Stimulated activated CD8-positive, alpha-beta memory T cell treated with anti-CD3 and anti-CD28 coated beads, Interleukin-15, amount 100 ng/mL, for 48 hours (primary cell): ENCODE results near the gene RHCG.
A peak's percentile ranks its signal among the peaks of the same experiment; 100 is the strongest.

ENCODE experiments used
- DNase-seq, 2 donors: peaks; one replicate each; pipeline ENCODE4 v3.0.0-alpha.2; 2020; ENCODE audit warnings: low read depth in 2 of 2

The RHCG gene

DNA sequence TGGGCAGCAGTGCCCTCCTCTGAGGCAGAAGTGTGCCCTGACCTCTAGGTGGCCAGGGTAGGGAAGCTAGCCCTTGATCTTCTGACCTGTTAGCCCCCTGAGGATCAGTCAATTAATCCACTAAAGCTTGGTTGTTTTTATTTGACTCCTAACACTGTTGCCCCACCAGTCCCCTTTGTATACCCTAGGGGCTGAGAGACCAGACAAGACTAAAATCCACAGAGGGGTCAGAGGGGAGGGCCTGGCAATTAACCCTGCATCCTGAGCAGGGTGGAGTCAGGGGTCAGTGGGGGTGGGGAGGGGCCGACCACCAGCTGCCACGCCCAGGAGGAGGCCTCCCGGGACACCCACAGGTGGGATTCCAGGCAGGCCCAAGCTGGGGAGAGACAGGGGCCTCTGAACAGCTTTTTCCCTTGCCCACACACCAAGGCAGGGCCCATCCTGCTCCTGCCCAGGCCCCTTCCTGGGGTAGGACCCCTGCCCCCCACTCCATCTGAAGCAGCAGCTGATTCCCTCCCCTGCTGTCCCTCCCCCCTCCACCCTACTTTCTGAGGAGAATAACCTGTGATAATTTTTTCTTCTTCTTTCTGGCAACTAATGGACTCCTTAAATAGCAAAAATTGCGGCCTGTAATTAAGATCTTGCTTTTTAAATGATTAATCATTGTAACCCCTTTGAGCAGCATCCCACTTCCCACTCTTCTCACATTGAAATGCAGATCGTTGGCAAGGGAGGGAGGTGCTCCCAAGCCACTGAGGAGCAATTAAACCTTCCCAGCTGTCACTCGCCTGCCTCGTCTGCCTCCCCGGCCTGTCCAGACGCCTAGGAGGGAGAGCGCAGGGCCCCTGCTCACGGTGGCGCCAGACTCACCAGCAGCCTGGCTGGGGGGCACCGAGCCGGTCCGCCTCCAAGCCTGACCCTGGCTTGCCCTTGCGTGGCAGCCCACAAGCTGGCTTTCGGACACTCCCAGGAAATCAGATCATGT lies 51.9 kb downstream of the RHCG start:
- DNase-seq: no peak

DNA sequence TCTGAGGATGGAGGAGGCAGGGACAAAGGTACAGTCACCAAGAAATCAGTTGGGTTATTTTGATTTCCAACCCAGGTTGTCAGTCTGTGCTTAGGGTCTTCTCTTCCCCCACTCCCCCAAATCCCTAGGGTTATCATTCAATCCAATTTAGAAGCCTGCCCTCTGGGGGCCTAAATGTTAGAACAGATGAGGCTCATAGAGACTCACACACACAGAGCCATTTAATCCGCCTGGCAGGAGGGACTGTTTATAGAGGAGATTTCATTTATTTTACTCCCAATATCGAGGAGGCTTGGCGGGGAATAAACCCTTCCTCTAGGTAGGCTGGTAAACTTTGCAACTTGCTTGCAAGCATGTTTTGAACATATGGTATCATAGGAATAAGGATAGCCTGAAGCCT lies 52.8 kb downstream of the RHCG start:
- no peak for DNase-seq

DNA sequence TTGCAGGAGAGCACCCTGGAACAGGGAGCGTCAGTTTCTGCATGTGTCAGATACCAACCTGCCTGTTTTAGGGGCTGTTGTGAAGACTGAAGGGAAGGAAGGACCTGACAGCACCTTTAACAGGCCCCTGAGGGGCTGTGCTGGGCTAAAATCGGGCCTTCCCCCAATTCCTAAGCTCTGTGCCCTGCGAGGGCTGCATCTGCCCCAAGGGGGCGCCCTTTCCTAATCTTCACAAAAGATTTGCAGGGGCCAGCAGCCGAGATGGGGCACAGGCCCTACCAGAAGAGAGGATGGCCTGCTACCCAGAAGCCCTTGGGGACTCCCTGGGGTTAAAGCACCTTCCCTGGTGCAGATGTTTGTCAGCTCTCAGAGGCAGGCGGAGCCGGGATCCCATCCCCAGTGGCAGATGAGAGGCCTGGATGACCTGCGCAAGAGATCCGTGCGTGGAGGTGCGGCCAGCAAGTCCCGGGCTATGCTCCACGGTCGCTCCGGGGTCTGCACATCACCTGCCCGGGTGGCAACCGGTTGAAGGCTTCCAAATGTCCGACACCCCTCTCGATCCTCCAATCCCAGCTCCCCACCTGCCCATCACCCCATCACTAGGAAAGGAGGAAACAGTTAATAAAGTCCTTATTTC lies 53.6 kb downstream of the RHCG start:
- DNase-seq: peak; percentile 39 to 50

DNA sequence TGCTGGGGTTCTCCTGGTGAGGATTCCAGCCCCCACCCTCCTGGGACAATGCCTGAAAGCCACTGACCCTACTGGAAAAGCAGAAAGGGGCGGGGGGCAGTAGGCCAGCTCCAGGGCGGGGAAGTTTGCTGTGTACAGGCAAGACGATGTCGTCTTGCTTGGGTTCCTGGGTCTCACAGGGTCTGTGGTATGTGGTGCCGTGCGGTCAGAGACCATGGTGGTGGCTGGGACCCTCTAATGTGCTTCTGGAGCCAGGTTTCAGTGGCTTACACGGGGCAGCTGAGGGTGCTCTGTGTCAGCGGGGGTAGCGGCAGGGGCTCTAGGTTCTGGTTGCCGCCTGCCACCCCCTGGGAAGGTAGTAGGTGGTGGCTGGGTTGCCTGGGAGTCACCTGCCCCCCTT lies 54.2 kb downstream of the RHCG start:
- DNase-seq: no peak

DNA sequence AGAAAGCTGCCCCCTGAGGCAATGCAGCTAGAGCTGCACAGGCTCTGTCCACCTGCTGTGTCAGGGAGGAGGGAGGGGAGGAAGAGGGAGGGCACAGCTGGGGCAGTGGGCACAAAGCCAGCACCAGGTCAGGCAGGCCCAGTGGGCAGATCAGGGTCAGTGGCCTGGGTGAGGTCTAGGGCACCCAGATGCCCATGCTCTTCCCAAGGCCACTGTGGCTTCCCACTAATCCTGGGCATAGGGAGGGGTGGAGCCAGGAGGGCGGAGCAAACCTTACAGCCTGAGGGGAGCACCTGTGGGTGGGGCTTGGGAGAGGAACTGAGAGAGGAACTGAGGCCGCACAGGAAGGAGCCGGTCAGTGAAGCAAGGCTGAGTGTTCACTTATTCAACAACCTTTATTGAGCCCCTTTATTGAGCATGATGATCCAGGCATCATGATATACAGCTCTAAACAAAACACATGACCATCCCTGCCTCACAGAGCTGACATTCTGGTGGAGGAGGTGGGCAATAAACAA lies 55.0 kb downstream of the RHCG start:
- DNase-seq: no peak

DNA sequence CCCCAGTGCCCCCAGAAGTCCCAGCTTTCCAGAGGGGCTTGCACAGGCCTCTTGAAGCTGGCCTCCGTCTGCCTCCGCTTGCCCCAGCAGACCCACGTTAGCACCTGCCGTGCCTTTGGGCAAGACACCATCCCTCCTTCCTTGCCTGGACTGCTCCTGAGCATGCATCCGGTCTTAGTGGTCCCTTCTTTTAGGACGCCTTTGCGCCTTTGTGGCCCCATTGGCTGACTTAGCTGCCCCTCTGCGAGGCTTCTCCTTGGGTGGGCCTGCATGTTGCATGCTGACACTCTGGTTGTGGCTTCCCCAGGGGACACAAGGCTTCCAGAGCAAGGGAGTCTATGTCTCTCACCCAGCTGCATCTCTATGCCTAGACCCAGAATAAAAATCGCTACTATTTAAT lies 56.6 kb downstream of the RHCG start:
- no peak for DNase-seq

DNA sequence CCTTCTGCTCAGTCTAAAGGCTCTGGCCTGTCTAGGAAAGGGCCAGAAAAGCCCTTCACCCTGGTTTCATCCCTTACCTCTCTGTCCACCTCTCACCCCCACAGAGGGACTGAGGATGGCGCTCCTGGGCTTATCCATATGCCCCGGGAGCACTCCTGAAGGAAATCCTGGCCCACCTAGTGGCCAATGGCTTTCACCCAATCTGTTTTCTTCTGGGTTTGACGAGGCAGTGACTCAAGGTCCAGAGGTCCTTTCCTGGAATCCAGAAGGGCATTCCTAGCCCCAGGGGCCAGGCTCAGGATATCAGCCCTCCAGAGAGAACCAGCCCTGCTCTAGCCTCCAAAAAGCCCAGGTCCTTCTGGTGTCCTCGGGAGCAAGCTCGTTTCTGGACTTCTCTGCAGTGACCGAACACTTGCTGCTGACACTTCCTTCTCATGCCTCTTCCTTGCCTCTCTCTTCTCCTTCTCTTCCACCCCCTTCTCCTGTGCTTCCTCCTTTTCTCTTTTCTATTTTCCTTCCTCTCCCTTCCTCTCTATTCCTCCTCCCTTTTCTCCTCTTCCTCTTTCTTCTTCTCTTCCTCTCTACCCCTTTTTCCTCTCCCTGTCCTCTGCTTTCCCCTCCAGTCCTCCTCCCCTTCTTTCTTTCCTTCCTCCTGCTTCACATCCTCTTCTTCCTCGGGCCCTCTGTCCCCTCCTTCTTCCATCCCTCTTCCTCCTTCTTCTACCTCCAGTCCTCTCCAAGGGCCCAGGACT lies 59.6 kb downstream of the RHCG start:
- DNase-seq: no peak

DNA sequence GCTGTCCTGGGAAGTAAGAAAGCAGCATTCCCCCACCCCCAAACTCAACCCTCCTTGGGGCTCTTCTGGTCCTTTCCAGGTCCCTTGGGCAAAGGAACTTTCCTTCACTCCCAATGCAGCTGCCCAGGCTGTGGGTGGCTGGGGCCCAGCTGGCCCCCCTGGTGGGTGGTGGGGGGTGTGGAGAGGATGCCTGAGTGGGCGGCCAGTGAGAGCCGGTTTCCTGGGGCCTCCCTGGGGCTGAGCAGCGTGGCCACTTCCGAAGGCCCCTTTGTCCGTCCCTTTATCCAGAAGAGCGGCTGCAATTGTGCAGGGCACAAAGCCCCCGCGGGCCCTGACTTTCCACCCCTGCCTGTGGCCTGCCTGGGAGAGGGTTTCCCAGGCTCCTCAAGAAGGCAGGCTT lies 61.0 kb downstream of the RHCG start:
- no peak for DNase-seq

DNA sequence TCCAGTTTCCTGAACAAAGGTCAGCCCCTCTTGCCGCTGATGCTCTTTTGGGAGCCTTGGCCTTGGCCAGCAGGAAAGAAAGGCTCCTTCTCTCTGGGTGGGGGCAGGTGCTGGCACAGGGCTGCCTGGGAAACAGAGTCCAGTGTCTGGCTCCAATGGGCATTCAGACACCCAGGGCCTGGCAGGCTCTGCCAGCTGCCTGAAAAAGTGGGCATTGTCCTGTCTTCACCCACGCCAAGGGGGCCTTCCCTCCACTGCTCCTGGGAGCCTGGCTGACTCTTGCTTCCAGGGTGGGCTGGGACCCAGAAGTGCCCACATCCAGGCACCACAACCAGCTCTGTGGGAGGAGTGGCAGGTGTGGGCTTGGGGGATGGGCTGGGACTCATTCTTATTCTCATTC lies 62.7 kb downstream of the RHCG start:
- DNase-seq: no peak

DNA sequence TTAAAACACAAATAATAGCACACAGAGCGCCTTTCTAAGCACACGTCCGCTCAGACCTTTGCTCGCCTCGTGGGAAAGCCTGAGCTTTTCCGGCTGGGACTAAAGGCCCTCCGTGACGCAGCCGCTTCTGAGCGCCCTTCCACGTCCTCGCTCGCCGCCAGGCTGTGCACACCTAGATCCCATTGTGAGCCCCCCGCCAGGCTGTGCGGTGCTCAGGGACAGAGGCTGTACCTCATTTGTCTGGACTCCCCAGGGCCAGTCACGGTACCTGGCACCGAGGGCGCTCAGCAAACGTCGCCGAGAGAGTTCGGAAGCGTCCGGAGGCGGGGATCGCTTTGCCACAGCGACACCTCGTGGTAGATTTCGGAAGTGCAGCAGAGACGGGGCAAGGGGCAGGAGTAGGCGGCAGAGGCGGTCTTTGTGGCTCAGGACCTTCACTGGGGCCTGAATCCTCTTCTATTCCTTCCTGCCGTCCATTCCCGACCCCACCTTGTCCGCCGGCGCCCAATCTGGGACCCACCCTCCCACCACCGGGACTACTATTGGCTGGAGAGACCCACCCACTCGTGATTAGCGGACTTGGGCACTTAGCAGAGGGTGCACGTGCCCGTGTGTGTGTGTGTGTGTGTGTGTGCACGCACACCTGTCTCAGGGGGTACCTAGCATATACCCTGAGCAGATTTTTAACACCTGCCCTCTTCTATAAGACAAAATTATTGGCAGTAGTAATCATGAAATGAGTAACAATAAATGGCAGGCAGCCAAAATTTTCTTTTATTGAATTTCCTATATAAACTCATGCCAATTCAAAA lies 65.6 kb downstream of the RHCG start:
- DNase-seq: peak; percentile 72 to 76

DNA sequence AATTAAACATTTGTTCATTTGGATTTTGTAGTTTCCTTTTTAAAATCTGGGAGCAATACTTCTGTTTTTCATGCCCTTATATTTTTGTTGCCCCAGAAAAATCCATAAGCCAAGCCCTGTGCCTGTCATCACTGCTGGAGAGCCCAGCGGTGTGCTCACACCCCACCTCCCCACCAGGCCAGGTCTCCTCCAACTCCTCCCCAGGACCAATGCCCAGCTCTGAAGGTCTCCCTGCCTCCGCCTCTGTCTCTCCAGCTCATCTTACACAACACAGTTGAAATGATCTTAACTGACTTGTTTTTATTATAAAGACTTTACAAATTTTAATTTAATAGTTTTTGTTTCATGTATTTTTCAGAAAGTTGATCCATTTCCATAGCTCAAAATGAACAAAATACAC lies 66.4 kb downstream of the RHCG start:
- DNase-seq: no peak

DNA sequence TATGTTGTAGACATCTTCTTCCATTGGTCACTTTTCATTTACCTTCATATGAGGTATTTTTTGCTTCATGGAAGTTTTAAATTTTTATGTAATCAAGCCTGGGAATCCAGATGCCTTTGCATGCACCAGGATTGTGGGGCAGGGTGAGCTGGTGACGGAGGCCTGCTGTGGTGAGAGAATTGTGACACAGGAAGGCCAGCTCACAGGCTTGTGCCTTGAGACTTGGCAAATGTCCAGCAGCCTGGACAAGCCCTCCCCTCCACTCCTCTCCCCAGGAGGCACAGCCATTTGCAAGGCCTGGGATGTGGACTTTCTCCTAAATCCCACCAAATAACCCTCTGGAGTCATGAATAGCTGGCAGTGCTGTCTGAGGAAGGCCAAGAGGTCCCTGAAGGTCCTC lies 67.4 kb downstream of the RHCG start:
- DNase-seq: no peak

DNA sequence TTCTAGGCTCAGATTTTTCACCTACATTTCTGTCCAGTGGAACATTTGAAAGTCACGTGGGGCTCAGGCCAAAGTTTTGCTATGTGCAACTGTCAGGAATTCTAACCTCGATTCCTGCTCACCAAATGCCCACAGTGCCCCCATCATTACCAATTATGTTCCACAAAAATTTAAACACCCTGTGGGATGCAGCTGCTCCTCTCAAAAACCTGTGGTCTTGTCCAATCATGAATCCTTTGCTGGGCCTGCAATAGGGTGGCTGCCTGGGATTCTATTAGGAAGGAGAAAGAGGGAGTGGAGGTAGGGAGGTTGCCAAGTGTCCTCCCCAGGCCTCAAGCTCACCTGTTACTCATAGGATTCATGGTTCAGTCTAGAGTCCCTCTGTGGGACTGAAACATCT lies 68.1 kb downstream of the RHCG start:
- no peak for DNase-seq

DNA sequence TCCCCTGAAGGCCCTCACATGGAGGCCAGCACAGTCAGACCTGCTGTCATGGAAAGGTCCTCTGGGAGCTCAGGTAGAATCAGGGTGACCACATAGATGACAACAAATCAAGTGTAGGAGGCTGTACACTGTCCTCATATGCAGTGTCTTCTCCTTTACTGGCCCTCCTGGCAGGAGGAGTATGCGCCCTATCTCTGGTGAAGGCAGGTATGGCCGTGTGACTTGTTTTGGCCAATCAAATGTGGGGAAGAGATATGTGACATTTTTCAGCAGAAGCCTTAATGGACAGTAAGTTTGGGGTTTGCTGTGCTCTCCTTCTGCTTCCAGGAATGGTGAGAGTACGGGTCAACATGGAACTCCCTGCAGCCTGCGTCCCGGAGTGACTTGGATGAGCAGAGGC lies 69.9 kb downstream of the RHCG start:
- DNase-seq: no peak

DNA sequence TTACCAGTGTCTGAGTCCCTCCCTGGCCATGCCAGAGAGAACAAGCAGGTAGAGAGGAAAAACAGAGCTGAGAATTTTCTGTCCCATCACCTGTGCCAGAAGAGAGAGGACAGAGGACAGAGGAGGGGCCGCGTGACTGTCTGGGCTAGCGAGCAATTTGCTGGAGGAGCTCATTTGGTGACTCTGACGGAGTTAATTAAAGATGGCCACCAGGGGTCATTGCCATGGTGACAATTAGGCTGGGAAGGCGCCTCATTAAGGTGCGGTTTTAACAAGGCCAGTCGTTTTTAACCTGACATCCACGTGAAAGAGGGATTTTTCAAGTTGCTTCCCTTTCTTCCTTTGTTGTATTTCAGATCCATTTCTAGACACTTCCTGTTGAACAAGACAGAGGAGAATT lies 72.4 kb downstream of the RHCG start:
- DNase-seq: no peak
